HS-5 (cell line): ENCODE results near the gene PAQR3.
"Not testable (repeated sequence)": the region's sequence is repeated elsewhere in the genome, so short reads cannot be mapped to it uniquely, and the experiment has no call there.

Experiments used
- DNase-seq: peaks from one replicate; pipeline ENCODE4 v3.0.0-alpha.2; 2012; ENCODE audit warnings: low read depth

PAQR3 gene

DNA sequence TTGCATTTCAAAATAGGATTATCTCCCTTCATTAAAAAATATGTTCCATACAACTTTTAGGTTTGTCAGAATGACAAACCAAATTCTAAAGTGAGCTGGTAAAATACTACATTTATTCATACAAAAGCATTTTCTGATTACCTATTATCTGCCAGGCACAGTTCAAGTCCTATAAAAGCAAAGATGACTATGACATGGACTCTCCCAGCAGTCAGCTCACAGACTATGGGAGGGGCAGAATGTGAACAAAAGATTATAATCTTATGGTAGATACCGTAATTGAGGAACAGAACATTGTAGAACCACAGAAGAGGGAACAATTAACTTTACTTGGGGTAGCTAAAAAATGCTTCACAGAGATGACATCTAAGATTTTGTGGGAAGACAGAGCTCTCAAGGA, 12.4 kb downstream of the PAQR3 start:
- DNase-seq: no peak

- no peak for DNase-seq
These were observed 15.6 kb downstream of the PAQR3 start for GRCh38 chr4:78923464-78924312.

DNA sequence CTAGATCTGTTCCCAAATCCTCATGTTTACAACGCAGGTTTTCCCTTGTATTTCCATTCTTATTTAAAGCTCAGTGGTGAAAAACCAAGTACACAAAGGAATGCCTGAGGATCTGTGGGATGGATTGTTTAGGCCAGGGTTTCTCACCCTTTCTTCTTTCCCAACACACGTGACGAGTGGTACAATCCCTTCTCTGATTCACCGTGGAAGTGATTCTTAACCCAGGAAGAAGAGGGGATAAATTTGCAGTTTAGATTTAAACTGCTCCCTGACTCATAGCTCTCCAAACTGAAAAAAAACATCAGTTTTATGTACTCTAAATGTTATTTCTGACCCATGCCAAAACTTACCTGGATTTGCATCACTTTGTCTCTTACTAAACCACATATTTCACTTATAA, 17.0 kb downstream of the PAQR3 start:
- peak; percentile 28 for DNase-seq

GRCh38 chr4:78910612-78911011, 28.6 kb downstream of the PAQR3 start:
- no peak for DNase-seq

- DNase-seq: not testable (repeated sequence)
These were observed 30.3 kb downstream of the PAQR3 start for GRCh38 chr4:78908974-78909373.

GRCh38 chr4:78907638-78908037, 31.6 kb downstream of the PAQR3 start:
- DNase-seq: no peak

- no peak for DNase-seq
These were observed 35.1 kb downstream of the PAQR3 start for GRCh38 chr4:78904143-78904542.

DNA sequence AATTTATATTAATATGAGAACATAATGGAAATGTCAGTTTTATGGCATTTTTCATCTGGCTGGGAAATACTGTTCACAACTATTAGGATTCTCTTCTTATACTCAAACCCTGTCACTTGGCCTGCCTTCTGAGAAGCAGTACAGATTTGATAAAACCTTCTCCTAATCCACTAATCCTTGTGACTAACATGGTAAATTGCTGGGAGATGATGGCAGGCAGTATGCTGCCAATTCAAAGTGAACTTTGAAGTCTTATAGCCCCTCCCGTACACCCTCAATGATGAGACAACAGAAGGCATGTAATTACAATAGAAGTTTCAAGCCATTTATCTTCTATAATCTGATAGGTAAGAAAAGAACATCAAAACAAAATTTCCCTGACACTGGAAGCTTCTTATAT, 36.9 kb downstream of the PAQR3 start:
- DNase-seq: no peak

DNA sequence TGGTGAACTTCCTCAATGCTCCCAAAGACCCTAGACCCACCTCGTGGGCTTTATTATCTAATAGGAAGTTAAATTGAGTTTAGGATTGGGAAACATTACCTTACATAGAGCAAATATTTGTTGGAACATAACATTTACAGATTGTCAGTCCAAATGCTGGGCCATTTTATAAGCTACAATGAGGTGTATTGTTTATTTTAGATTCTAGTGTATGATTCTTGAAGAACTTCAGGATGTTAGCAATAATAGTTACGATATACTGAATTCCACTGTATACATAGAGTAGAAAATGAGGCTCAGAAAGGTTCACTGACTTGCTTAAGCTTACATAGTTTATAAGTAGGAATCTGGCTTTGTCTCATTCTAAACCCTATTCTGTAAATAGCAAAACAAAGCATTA, 37.4 kb downstream of the PAQR3 start:
- no peak for DNase-seq

GRCh38 chr4:78899302-78899701, 39.9 kb downstream of the PAQR3 start:
- DNase-seq: no peak

DNA sequence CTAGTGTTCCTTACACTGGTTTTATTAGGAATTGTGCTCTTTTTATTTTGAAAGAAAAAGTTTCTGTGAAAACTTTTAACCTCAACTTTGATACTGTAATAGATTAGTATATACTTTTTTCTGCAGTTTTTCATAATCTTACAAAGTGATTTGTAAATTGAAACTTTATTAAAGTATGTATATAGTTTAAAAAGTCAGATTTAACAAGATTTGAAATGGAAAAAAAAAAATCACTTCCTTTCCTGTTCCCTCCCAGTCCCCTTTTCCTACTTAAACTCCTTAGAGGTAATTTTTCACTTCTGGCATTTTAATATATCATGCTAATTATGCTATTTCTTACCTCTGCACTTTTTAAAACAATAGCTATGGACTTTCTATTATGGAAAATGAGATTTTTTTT, 49.3 kb downstream of the PAQR3 start:
- no peak for DNase-seq

DNA sequence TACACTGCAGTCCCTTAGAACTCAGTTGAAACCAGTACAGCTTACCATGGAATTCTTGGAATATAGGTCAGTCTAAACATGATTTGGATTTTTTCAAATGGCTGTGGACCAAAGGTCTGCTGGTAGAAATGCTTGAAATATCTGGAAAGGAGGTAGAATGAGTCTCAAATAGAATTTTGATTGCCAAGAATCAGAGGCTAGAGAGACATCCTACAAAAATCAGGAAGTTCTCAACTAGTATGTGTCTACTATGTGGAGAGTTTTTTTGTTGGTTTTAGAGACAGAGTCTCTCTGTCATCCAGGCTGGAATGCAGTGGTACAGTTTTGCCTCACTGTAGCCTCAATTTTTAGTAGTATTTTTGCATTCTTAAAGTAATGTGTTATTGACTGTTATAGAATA, 53.6 kb downstream of the PAQR3 start:
- no peak for DNase-seq

DNA sequence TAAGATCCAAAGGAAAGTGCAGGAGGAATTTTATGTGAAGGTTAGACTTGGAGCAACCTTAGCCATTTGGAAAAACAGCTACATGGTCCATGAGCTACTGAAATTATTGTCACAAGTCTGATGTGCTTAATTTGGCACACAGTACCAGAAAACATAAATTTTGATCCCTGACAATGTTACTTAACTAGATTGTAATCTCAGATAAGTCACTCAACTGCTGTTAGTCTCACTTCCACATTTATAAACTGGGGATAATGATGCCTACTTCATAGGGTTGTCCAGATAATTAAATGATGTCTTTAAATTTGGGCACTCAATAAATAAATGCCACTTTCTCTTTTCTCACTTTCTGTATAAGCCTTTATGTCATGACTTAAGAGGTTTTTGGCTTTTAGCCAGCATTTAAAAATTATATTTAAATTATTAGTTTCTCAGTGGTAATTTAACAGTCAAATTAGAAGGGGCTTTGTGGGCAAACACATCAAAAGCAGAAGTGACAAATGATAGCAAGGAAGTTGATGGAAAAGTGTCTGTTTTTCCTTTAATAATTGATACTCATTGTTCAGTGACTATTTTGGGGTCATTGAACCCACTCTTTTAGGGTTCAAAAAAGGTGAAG, 58.3 kb downstream of the PAQR3 start:
- DNase-seq: no peak

DNA sequence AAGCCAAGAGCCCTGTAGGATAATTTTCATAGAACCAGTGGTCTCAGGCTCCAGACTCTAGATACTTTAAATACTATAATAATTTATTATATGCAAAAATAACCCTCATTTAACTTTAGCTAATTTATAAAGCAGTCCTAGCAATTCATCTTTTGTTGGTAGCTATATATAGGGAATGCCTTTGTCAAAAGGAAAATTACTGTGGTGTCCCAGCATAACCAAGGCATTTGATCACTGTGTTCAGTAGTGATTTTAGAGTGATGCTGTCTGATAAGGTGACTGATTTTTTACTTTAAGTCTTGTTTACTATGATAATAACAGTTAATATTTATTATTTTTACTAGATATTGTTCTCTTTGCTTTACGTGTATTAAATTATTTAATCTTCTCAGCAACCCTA, 61.2 kb downstream of the PAQR3 start:
- DNase-seq: no peak

DNA sequence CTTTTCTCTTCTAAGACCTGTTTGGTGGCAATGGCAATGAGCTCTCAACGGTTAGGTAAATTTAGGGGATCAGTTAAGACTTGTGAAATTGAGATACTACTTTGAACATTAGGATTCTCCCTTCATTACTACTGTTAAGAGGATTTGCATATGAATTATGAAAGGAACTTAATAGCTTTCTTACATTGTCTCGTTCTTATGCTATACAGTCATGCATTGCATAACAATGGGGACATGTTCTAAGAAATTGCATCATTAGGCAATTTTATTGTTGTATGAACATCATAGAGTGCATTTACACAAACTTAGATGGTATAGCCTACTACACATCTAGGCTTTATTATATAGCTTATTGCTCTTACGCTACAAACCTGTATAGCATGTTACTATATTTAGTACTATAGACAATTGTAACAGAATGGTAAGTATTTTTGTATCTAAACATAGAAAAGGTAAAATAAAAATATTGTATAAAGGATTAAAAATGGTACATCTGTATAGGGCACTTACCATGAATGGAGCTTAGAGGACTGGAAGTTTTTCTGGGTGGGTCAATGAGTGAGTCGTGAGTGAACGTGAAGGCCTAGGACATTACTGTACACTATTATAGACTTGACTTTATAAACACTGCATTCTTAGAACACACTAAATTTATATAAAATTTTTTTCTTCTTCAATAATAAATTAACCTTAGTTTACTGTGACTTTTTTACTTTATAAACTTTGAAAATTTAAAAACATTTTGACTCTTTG, 62.5 kb downstream of the PAQR3 start:
- no peak for DNase-seq

DNA sequence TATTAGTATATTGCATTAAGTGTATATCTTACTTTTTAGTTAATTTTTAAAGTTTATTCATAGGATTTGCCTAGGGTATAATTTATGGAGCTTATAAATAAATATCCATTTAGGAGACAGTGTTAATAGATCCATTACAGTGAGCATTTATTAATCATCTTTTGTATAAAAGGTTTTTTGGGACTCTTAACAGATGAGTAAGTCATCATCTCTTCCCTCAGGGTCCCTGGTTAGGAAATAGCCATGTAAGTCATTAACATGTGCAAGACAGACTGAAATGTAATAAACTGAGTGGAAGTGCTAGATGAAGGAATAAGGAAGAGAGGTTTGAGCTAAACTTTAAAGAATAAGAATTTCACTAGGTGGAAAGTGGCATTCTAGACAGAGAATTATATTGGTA, 69.2 kb downstream of the PAQR3 start:
- no peak for DNase-seq

DNA sequence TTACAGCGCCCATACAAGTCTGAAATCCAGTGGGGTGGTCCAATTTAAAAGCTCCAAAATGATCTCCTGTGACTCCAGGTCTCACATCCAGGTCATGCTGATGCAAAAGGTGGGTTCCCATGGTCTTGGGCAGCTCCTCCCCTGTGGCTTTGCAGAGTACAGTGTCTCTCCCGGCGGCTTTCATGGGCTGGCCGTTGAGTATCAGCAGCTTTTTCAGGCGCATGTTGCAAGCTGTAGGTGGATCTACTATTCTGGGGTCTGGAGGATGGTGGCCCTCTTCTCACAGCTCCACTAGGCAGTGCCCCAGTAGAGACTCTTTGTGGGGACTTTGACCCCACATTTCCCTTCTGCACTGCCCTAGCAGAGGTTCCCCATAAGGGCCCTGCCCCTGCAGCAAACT, 70.5 kb downstream of the PAQR3 start:
- not testable (repeated sequence) for DNase-seq

- DNase-seq: no peak
These were observed 73.8 kb downstream of the PAQR3 start for GRCh38 chr4:78865451-78865850.

GRCh38 chr4:78864405-78865024, 74.7 kb downstream of the PAQR3 start:
- DNase-seq: peak; percentile 34

GRCh38 chr4:78863991-78864390, 75.2 kb downstream of the PAQR3 start:
- DNase-seq: no peak

DNA sequence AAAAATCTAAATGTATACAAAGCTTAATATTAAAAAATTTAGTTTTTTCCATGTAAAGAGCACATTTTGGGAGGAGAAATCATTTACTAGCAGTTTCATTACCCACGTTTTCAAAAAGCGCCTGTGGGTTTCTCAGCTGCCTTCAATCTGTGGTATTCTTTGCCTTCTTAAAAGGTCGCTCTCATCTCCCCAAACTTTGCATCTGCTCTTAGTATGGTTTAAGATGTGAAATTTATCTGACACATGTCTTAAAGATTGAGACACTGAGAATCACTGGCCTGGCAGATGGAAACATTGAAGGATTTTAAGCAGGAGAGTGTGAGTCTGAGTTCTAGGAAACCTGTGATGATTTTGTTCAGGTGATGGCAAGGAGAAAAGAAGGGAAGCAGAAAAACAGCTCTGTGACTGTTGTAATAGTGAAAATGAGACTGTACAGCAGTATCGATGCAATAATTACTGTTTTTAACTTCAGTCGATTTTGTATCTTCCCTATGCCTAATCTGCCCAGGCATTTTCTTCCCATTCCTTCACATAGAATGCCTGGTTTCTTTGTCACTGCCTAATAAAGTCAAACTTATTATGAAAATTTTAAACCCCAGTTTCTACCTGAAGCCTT, 75.9 kb downstream of the PAQR3 start:
- no peak for DNase-seq

- no peak for DNase-seq
These were observed 76.9 kb downstream of the PAQR3 start for GRCh38 chr4:78862314-78862737.
